NCI-H345 (cell line): ENCODE measurements around the gene EML5.

Experiments
- DNase-seq: peaks from one replicate; lab custom pipeline; 2025; lab: John Stamatoyannopoulos, UW

The EML5 gene

GRCh38 chr14:88562831-88563686, 229.7 kb downstream of the EML5 start, which contains the start of gene ZC3H14:
TSS of gene ZC3H14 (plus strand) at chr14:88563037. CDS start at chr14:88563134, 97 bp downstream.
- peak; percentile 89 for DNase-seq

GRCh38 chr14:88562532-88562830, 230.3 kb downstream of the EML5 start:
- DNase-seq, result no peak
